Activated naive CD4-positive, alpha-beta T cell (primary cell): Measurements from ENCODE around the gene HSP90AB1.

ENCODE experiments used
- DNase-seq, 4 experiments: peaks; one replicate each; lab custom pipeline; 2025; lab: John Stamatoyannopoulos, UW

HSP90AB1 gene

DNA sequence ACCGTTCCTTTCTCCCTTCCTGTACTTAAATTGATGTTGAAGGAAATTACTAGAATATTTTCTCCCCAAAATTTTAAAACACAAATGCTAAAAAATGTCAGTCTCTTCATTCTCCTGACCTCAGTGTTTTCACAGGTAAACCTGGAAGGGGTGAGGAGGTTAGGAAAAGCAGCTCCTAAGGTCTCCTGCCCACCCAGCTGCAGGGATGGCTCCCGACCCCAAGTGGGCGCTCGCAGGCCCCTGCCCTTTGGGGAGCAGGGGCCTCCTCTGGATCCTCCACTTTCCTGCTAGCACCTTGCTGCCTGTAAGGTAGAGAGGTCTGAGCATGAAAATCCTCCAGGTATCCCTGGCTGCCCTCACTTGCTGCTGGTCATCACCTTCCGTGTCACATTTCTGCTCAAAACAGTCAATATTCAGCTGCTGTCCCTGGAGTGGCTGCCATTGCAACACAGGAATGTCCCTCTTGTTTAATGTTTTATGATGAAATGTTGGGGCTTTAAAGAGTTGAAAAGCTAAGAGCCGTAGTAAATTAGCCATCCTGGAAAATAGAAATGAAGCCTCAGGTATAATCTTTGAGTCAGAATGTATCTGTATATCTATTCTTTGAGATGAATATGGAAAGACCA lies 10.9 kb upstream of the HSP90AB1 start:
- no peak for DNase-seq

DNA sequence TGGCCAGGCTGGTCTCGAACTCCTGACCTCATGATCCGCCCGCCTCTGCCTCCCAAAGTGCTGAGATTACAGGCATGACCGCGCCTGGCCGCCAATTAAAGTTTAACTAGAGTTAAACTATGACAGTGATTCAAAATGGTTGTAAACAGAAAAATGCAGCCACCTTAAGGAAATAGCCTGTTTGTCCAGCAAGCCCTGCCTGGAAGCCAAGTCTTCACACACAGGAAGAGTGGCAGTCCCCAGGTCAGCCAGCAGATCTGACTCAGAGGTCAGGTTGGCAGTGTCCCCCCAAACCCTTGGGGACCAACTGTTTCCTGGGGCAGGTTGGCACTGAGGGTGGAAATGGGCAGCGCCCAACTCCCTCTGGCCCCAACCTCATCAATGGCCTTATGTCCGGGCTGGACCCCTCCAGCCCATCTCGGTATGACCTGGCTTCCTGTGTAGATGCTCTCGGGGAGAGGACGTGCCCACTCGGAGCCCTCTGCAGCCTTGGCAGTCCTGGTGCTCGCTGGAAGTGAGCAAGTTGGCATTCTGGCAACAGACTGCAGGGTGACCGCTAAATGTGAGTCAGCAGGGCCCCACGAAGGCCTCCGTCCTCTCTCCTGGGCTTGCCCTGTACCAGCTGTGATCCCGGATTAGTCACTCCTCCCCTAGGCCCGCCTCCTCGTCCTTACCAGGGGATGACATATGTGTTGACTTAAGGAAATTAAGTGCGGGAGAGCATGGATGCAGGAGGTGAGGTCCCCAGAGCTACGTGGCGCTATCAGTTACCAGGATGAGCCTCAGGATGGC lies 9.7 kb upstream of the HSP90AB1 start:
- DNase-seq, result peak in 1 of 4 experiments; percentile 33

DNA sequence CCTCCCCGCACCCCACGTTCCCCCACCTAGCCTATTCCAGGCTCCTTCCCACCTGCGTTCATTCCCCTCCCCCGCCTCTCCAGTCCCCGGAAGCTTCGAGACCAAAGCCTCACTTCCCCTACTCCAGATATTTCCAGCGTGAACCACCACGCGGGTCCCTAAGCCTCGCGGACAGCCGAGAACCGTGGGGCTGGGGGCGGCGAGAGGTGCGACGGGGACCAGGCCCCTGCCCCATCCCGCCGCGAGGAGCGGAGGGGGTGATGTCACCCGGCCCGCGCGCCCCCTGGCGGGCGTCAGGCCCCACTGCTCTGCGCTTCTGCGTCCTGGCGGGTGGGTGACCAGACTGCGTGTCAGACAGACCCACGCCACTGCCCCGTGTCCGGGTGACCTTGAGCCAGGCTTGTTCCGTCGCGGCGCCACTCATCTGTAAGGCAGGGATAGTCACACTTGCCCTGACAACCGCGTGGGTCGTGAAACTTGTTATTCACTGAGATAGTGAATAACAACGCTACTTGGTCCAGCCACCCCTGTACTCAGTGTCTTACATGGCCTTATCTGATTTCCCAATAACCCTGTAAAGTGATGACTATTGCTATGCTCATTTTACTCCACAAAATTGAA lies 9.0 kb upstream of the HSP90AB1 start:
- peak; percentile 44 to 76 (median 54) for DNase-seq

DNA sequence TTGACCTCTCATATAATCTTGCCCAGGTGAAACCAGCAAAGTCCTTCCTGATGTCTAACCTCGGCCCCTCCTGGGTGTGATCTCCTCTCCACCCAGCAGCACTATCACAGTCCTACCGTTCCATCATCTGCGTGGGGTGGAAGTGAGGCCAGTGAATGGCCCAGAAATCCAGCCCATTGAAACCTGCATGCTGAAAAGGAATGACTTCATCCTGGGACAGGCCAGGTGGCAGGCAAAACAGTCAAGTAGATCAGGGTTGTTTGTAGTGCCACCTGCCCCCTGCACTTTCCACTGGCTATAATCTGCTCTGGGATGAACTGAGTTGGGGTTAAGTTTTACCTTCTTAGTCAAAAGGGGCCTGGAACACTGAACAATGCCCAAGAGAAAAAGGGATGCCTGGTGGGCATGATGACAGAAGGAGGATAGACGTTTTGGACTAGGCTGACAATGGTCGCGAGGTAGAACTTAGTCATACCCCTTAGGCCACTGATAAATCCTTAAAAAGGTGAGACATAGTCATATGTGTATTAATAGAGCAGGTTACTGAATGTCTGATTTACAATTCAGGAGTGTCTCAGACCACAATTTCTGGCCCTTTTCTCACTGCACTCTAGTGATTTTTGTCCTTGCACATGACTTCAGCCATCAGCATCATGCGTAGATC lies 8.1 kb upstream of the HSP90AB1 start:
- DNase-seq, result no peak

DNA sequence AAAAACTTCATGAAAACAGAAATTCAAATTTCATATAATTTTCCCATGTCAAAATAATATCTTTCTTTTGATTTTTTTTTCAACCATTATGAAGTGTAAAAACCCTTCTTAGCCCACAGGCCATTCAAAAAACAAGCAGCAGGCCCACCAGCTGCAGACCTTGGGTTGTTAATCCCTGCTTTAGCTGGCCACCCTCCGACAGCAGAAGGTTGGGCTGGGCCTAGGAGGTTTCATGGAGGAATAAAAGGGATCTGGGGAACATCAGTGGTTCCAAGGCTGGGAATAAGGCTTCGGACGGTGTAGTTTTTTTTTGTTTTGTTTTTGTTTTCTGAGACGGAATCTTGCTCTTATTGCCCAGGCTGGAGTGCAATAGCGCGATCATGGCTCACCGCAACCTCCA lies 3.6 kb upstream of the HSP90AB1 start:
- DNase-seq, result no peak

DNA sequence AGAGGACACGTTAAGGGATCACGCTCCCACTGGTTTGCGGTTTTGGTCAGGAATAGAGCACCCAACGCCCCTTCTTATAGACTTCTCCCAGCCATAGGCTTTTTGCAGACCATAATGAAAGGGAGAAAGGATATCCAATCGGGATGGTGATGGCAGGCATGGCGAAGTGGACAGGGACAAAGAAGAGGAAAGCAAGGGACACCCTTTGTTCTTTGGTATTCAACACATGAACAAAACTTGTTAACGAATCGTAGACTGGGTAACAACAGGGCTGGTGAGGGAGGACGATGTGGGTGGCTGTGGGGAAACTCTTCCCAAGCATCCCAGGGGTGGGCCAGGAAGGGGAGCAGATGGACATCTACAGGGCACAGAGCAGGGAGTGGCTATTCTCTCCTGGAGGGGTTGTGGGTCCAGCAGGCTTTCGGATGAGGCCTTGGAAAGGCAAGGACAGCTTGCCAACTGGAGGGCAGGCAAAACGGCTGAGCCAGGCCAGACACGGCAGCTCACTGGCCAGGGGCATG lies 1.4 kb upstream of the HSP90AB1 start:
- DNase-seq, result no peak

GRCh38 chr6:44245912-44246662 lies 814 bp upstream of the HSP90AB1 start:
- peak; percentile 63 to 75 (median 72) for DNase-seq

DNA sequence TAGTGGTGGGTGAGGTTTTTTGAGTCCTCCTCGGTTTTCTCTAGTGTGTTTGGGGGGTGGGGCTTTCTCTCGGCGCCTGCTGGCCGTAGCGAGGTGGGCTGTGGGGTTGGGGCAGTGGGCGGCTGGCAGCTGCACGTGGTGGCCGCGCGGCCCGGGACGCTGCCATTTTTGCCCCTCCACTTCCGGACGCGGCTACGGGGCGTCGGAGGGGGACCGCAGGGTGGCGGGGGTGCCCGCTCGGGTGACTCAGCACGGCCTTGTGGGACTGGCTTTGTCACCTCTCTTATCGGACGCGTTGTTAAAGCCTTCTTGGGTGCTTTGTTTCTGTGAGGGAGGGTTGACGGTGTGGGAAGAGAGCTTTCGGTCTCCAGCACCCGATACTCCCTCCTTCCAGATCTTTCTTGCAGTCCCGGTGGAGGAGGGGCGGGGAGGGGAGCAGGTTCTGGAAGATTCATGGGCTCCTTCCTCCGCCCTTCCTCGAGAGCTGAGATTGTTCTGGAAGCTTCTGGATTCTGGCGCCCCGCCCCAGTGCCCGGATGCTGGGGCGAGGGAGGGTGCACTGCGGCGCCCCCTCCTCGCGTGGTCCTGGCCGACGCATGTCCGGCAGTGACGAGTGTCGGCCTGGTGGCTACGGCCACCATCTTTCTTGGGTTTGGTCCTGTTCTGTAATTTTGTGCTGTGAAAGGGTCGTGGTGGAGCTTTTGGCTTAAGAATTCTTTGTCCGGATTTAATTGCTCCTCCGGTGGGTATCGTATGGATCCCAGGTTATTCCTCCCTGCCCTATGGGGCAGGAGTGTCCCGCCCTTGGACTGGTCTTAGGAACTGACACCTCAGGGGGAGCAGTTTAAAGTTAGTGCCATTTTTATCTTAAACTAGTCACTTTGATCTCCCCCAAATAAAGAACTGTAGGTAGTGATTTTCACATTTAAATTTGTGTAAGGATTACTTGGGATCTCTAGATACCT lies 719 bp downstream of the HSP90AB1 start:
- DNase-seq, result peak; percentile 66 to 86 (median 79)

DNA sequence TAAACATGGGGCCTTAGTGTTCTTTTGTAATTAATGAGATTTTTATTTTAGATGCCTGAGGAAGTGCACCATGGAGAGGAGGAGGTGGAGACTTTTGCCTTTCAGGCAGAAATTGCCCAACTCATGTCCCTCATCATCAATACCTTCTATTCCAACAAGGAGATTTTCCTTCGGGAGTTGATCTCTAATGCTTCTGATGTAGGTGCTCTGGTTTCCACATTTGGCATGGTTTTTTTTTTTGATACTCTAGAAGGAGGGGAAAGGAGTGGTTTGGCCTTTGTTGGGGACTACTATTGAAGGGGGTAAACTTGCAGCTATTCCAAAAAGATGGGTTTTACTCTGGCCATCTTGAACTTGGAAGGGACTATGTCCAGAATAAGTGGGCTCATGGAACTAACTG lies 1.7 kb downstream of the HSP90AB1 start:
- DNase-seq, result no peak

- no peak for DNase-seq
Measured at GRCh38 chr6:44249082-44249748, 2.3 kb downstream of the HSP90AB1 start.

DNA sequence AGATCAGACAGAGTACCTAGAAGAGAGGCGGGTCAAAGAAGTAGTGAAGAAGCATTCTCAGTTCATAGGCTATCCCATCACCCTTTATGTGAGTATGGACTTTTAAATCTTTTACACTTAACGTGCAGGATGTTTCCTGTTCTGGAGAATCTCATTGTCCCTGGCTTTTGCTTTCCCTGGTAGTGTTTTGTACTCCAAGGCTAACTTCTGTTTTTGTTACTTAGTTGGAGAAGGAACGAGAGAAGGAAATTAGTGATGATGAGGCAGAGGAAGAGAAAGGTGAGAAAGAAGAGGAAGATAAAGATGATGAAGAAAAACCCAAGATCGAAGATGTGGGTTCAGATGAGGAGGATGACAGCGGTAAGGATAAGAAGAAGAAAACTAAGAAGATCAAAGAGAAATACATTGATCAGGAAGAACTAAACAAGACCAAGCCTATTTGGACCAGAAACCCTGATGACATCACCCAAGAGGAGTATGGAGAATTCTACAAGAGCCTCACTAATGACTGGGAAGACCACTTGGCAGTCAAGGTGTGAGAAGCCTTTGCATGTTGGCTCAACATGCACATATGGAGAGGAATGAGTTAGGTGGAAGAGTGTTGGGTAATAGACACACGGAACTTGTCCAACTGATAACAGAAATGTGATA lies 3.3 kb downstream of the HSP90AB1 start:
- DNase-seq, result no peak

- no peak for DNase-seq
Measured at GRCh38 chr6:44250718-44251123, 3.8 kb downstream of the HSP90AB1 start.

- no peak for DNase-seq
Measured at GRCh38 chr6:44251576-44252524, 4.9 kb downstream of the HSP90AB1 start.

- DNase-seq, result peak in 3 of 4 experiments; percentile 12 to 43 (median 24)
Measured at GRCh38 chr6:44253307-44254101, 6.6 kb downstream of the HSP90AB1 start.

GRCh38 chr6:44254191-44255104 lies 7.5 kb downstream of the HSP90AB1 start:
- DNase-seq, result no peak

DNA sequence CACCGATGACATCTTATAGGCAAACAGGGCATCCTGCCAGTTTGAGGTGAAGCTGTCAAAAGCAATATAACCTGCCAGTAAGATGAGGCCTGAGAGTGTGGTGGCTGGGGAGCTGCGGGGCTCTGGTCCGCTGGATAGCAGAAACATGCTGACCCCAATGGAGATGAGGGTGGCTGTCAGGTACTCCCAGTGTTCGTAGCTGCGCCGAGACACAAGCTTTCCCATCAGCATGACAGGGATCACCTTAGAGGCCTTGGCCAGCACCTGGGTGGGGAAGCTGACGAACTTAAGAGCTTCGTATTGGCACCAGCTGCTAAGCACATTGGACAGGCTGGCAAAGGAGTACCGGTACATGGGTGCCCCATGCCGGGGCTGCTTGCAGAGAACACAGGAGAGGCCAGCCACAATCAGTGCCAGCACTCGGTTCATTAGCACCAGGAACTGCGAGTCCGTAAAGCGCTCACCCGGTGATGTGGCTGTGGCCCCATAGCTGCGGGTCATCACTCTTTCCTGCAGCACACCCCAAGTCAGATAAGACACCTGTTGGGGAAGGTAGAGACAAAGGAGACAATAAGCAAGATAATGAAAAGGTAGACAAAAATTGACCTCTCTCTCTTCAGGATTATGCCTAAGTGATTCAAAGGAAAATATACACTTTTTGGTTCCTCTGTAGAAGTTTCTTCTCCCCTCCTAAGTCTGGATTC lies 8.4 kb downstream of the HSP90AB1 start:
- DNase-seq, result no peak
